Psoas muscle (tissue), 8 donors: Measurements from ENCODE around the gene FOXG1. TPM values are rescaled to one million over a fixed set of nuclear protein-coding genes. Genes with fewer than 3 reads are reported as not detected.

Experiments
- ATAC-seq, 4 donors: fragments of 200-7000 bp; cut with Tn5 transposase; one replicate each; pipeline ENCODE4 v1.9.1; 2020; ENCODE audit warnings: moderate library complexity in 3 of 4, mild to moderate bottlenecking in 2 of 4
- DNase-seq, 2 donors: peaks; one replicate each; pipeline ENCODE4 v3.0.0-alpha.2; 2020
- H3K27ac ChIP-seq: fragments of 200-600 bp; one replicate; pipeline ENCODE4 v1.8.0; 2022
- H3K27me3 ChIP-seq, 3 donors: fragments of 200-600 bp in 1 of 3; one replicate each; pipeline versions ENCODE4 v1.6.1 to v1.8.0; 2013 to 2022; ENCODE audit warnings: low read length in 2 of 3, mild to moderate bottlenecking in 2 of 3, moderate library complexity in 1 of 3; ENCODE audit not compliant: insufficient read depth in 3 of 3
- H3K36me3 ChIP-seq, 2 donors: fragments of 200-600 bp in 1 of 2; one replicate each; pipeline versions ENCODE4 v1.6.1 to v1.8.0; 2013 to 2022; ENCODE audit warnings: low read depth in 1 of 2, mild to moderate bottlenecking in 1 of 2, moderate library complexity in 1 of 2; ENCODE audit not compliant: insufficient read depth in 1 of 2
- H3K4me1 ChIP-seq: fragments of 200-600 bp; one replicate; pipeline ENCODE4 v1.8.0; 2022
- H3K4me3 ChIP-seq: fragments of 200-600 bp; one replicate; pipeline ENCODE4 v1.8.0; 2022; ENCODE audit warnings: mild to moderate bottlenecking
- H3K9me3 ChIP-seq: fragments of 200-600 bp; one replicate; pipeline ENCODE4 v1.8.0; 2022
- CTCF ChIP-seq: fragments of 200-600 bp; IDR thresholded peaks from one replicate; pipeline ENCODE4 v1.8.0; 2022; ENCODE audit warnings: antibody characterized with exemption
- WGBS, 3 donors: extraction: QIAGEN DNeasy Blood & Tissue Kit; methylation state at CpG; one replicate each; pipeline versions ENCODE4 v1.1.6 to v1.1.7; 2013; 5-methylcytosine and 5-hydroxymethylcytosine counted together
- intact Hi-C, 2 donors: fragments of 100-400 bp; cut with DNase I; formaldehyde crosslinking; loops; one replicate each; pipeline versions ENCODE4 v1.11.0 to v1.14.2; 2022
- polyA plus RNA-seq, 3 donors: library from polyadenylated mRNA; stranded (reverse); fragments of 200-250 nt; gene quantifications; one replicate each; pipeline ENCODE4 v1.2.3, GENCODE V29; 2013
- total RNA-seq, 4 donors: library from RNA; stranded (reverse); fragmentation: NEBNext Ultra II Directional in 2 of 4; extraction: Animal tissue kit (Norgen Biotek cat#: 25700) in 2 of 4; gene quantifications; one replicate each; pipeline versions ENCODE4 v1.2.1 to v1.2.4, GENCODE V29; 2021 to 2023
- donor health status: healthy with polysubstance abuse.
- donor health status: DM: no; HTN: no; CAD: no; lungs with moderate emphysema.
- donor health status: Bipolar disorder and iron deficiency.
- donor health status: healthy.
- donor health status: DM: yes; HTN: yes; CAD: no.
- donor health status: DM: no; HTN: no; CAD: no.
- donor health status: DM: no; HTN: no; CAD: no.
- donor health status: DM: yes; HTN: yes; CAD: no.

The FOXG1 gene
- total and polyA plus RNA-seq, 7 donors: under 0.01 to 5.5 (median 5.4) TPM; not detected in 4

GRCh38 chr14:28783664-28784063, 17.1 kb downstream of the FOXG1 start:
- TF ChIP-seq CTCF: no peak
- WGBS, 3 donors: 6 to 10% (median 10%) methylated on average over 4 of the region's 4 CpGs
- peaks cover 12 to 83% (median 16%) of the 10 kb centered on the region in 3 donors for H3K27me3 ChIP-seq

GRCh38 chr14:28784096-28785048, 17.8 kb downstream of the FOXG1 start:
- Histone ChIP-seq H3K4me3 (no peak overlapping the region), H3K4me1 (no peaks in the 10 kb centered on the region), H3K27me3 (peaks cover 12 to 77% (median 16%) of the 10 kb centered on the region in 3 donors), H3K9me3 (no peaks in the 10 kb centered on the region), H3K36me3 (no peaks in the 10 kb centered on the region), H3K27ac (no peak overlapping the region)
- TF ChIP-seq CTCF: no peak
- 5 to 9% (median 9%) methylated on average over 16 of the region's 16 CpGs for WGBS, 3 donors
- intact Hi-C loops: no loop called here
- DNase-seq: no peak
- no peak for ATAC-seq

More at GRCh38 chr14:28783664-28784063, 17.1 kb downstream of the FOXG1 start:
- no peak overlapping the region for H3K27ac ChIP-seq
- H3K9me3 ChIP-seq: no peaks in the 10 kb centered on the region
- intact Hi-C loops: no loop called here
- ATAC-seq: no peak
- no peaks in the 10 kb centered on the region for H3K36me3 ChIP-seq
- H3K4me1 ChIP-seq: no peaks in the 10 kb centered on the region
- H3K4me3 ChIP-seq: no peak overlapping the region
- DNase-seq: no peak

- Histone ChIP-seq H3K4me1 (no peaks in the 10 kb centered on the region), H3K27me3 (peaks cover 10 to 67% (median 16%) of the 10 kb centered on the region in 3 donors), H3K27ac (no peak overlapping the region), H3K4me3 (peak overlapping the region; percentile 39), H3K9me3 (no peaks in the 10 kb centered on the region), H3K36me3 (no peaks in the 10 kb centered on the region)
- WGBS, 3 donors: 2 to 4% (median 3%) methylated on average over 48 to 62 of the region's 62 CpGs
- TF ChIP-seq CTCF: no peak
- peak in 1 of 2 donors; percentile 55 for DNase-seq
- intact Hi-C loops: no loop called here
- peak in 1 of 4 donors; percentile 94 for ATAC-seq
These were observed 18.7 kb downstream of the FOXG1 start for GRCh38 chr14:28785096-28785952.

GRCh38 chr14:28807518-28807917, 40.9 kb downstream of the FOXG1 start:
- Histone ChIP-seq H3K4me1 (no peaks in the 10 kb centered on the region), H3K27me3 (peaks cover 0 to 2% (median 0%) of the 10 kb centered on the region in 3 donors), H3K9me3 (no peaks in the 10 kb centered on the region), H3K27ac (no peak overlapping the region), H3K36me3 (no peaks in the 10 kb centered on the region), H3K4me3 (no peak overlapping the region)
- WGBS, 3 donors: 95 to 100% (median 99%) methylated on average over 1 of the region's 1 CpG
- intact Hi-C loops: no loop called here
- TF ChIP-seq CTCF: no peak
- no peak for DNase-seq
- no peak for ATAC-seq
